SJSA1 (cell line): ENCODE results near the gene CCDC33. TPM values are rescaled to one million over a fixed set of nuclear protein-coding genes. Genes with fewer than 3 reads are reported as not detected.

Experiments used
- DNase-seq, 2 experiments: peaks; one replicate each; pipeline ENCODE4 v3.0.0-alpha.2; 2015 to 2020; ENCODE audit warnings: low spot score in 2 of 2, low read depth in 1 of 2
- H3K27ac ChIP-seq: fragments of 250-450 bp; sonication (Bioruptor Pico); 2 replicates; pipeline ENCODE4 v1.5.1; 2020; ENCODE audit warnings: mild to moderate bottlenecking, moderate library complexity
- H3K27me3 ChIP-seq: fragments of 250-450 bp; sonication (Bioruptor Pico); replicated peaks from 2 replicates; pipeline ENCODE4 v1.5.1; 2020; ENCODE audit warnings: mild to moderate bottlenecking, moderate library complexity
- H3K36me3 ChIP-seq: fragments of 250-450 bp; sonication (Bioruptor Pico); 2 replicates; pipeline ENCODE4 v1.5.1; 2020; ENCODE audit warnings: mild to moderate bottlenecking
- H3K4me1 ChIP-seq: fragments of 250-450 bp; sonication (Bioruptor Pico); replicated peaks from 2 replicates; pipeline ENCODE4 v1.6.1; 2021; ENCODE audit warnings: mild to moderate bottlenecking
- H3K4me3 ChIP-seq: fragments of 250-450 bp; sonication (Bioruptor Pico); 2 replicates; pipeline ENCODE4 v1.5.1; 2020; ENCODE audit warnings: mild to moderate bottlenecking
- H3K9me3 ChIP-seq: fragments of 250-450 bp; sonication (Bioruptor Pico); replicated peaks from 2 replicates; pipeline ENCODE4 v1.5.1; 2020; ENCODE audit warnings: mild to moderate bottlenecking
- total RNA-seq: library from RNA; depleted of rRNA; stranded (reverse); fragments of >200 nt; shearing (Covaris generic); gene quantifications from 2 replicates; pipeline ENCODE4 v1.2.3, GENCODE V29; 2014

The CCDC33 gene
- total RNA-seq, 1 experiment from 2014 or later = not detected

DNA sequence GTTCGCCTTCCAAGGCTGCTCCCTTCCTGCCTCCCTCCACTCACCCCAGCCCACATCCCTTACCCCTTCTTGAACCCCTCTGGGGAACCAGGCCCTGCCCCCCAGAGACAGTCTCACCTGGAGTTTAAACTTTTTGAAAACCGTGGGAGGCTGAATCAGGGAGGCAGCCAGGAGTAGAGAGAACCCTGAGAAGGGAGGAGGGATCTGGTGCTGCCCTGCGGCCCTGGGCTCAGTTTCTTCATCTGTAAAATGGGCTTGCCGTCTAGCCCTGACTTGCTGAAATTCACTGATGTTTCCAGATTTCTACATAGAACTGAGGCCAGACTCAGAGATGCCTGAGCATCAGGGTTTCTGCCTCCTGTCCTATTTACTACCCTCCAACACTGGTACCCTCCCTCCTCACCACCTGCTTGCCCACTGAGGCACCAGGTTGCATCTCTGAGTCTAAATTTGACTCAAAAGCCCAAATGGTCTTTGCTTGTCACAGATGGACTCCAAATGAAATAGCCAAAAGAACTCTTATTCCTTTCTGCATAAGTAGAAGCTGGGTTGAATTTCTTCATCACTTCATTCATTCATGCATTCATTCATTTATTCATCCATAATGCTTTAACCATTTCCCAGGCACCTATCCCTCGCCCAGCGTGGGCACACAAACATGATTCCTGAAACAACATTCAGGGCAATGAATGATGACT, 21.7 kb upstream of the CCDC33 start:
- no peaks in the 10 kb centered on the region for H3K36me3 ChIP-seq
- H3K4me3 ChIP-seq = no peak overlapping the region
- no peaks in the 10 kb centered on the region for H3K9me3 ChIP-seq
- no peak overlapping the region for H3K27ac ChIP-seq
- no peak for DNase-seq
- peaks cover 8% of the 10 kb centered on the region for H3K4me1 ChIP-seq
- no peaks in the 10 kb centered on the region for H3K27me3 ChIP-seq

DNA sequence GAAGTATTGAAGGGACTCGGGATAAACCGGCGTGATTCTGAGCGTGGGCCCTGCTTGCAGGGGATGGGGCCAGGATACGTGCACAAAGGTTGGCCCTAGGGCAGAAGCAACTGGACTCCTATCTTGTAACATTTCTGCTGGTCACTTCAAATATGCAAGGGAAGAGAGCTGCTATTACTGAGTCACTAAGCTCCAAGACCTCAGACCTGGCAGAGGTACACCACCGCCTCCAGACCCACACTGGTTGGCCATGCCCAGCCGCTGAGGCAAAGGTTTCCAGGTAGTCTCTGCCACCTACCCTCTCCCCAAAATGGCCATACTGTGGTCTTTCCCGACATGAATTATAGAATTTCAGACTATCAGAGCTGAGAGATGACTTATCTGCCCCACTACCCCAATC, 20.2 kb upstream of the CCDC33 start:
- Histone ChIP-seq H3K4me1 (peaks cover 8% of the 10 kb centered on the region), H3K27me3 (no peaks in the 10 kb centered on the region), H3K9me3 (no peaks in the 10 kb centered on the region), H3K27ac (no peak overlapping the region), H3K36me3 (no peaks in the 10 kb centered on the region), H3K4me3 (no peak overlapping the region)
- no peak for DNase-seq

DNA sequence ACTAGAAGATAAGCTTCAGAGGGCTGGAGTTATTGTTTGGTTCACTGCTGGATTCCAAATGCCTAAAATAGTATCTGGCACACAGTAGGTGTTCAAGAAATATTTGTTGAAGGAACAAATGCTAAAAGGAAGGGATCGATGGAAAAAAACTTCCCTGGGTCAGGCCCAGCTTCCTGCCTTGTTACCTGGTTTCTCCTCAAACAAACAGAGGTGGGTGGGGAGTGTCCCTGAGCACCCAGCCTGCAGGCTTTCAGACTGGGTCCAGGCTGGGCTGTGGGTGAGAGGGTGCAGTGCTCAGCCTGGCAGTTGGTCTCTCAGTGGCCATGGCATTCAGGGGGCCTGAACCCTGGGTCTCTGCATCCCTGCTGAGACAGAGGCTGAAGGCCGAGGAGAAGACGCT, 19.2 kb upstream of the CCDC33 start:
- Histone ChIP-seq H3K4me1 (peaks cover 8% of the 10 kb centered on the region), H3K27ac (no peak overlapping the region), H3K9me3 (no peaks in the 10 kb centered on the region), H3K27me3 (no peaks in the 10 kb centered on the region), H3K4me3 (no peak overlapping the region), H3K36me3 (no peaks in the 10 kb centered on the region)
- no peak for DNase-seq

GRCh38 chr15:74217907-74218885, 17.9 kb upstream of the CCDC33 start:
- Histone ChIP-seq H3K27me3 (no peaks in the 10 kb centered on the region), H3K4me3 (no peak overlapping the region), H3K9me3 (no peaks in the 10 kb centered on the region), H3K27ac (no peak overlapping the region), H3K36me3 (no peaks in the 10 kb centered on the region), H3K4me1 (peaks cover 8% of the 10 kb centered on the region)
- DNase-seq = no peak

- Histone ChIP-seq H3K36me3 (no peaks in the 10 kb centered on the region), H3K4me1 (no peaks in the 10 kb centered on the region), H3K27ac (no peak overlapping the region), H3K4me3 (no peak overlapping the region), H3K9me3 (no peaks in the 10 kb centered on the region), H3K27me3 (no peaks in the 10 kb centered on the region)
- no peak for DNase-seq
Measured at GRCh38 chr15:74220475-74221248, 15.5 kb upstream of the CCDC33 start.

DNA sequence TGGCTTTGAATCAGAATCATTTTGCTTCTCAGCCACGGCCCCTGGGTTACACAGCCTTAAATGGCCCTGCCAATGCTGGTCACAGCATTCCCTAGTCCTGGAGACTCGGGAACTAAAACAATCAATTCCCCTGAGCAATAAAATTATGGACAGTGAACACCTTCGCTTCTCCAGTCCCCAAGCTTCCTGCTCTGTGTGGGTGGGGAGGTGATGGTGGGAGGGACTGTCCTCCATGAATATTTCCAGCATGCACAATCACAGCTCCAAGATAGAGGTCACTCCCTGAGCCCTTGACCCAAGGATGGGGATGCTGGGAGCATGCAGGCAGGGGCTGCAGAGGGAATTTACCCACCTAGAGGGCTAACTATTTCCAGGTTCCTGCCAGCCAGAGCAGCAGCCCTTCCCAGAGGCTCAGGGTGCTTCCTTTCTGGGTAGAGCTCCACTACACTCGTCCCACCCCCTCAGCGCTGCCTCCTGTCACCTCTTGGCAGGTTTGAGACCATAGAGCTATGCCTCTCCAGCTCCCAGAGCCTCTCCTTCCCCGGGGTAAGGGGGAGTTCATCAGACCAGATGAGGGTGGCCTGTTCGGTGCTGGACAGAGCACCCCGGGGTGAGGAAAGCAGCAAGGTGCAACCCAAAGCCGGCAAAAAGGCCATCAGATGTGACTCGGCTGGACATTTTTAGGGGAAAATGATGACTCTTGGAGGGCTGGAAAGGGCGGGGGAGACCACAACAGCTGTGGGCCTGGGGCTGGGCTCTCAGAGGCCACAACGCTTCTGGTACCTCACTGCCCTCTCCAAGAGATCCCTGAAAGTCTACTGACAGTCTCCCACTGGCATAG, 14.5 kb upstream of the CCDC33 start:
- H3K27me3 ChIP-seq = no peaks in the 10 kb centered on the region
- DNase-seq = no peak
- no peak overlapping the region for H3K4me3 ChIP-seq
- H3K4me1 ChIP-seq = no peaks in the 10 kb centered on the region
- no peaks in the 10 kb centered on the region for H3K36me3 ChIP-seq
- no peaks in the 10 kb centered on the region for H3K9me3 ChIP-seq
- no peak overlapping the region for H3K27ac ChIP-seq

- Histone ChIP-seq H3K4me1 (no peaks in the 10 kb centered on the region), H3K36me3 (no peaks in the 10 kb centered on the region), H3K27ac (no peak overlapping the region), H3K27me3 (no peaks in the 10 kb centered on the region), H3K4me3 (no peak overlapping the region), H3K9me3 (no peaks in the 10 kb centered on the region)
- DNase-seq = no peak
Measured at GRCh38 chr15:74222240-74223119, 13.6 kb upstream of the CCDC33 start.

- Histone ChIP-seq H3K27ac (no peak overlapping the region), H3K9me3 (no peaks in the 10 kb centered on the region), H3K36me3 (no peaks in the 10 kb centered on the region), H3K4me3 (no peak overlapping the region), H3K27me3 (no peaks in the 10 kb centered on the region), H3K4me1 (no peaks in the 10 kb centered on the region)
- no peak for DNase-seq
Measured at GRCh38 chr15:74225928-74226327, 10.2 kb upstream of the CCDC33 start.

DNA sequence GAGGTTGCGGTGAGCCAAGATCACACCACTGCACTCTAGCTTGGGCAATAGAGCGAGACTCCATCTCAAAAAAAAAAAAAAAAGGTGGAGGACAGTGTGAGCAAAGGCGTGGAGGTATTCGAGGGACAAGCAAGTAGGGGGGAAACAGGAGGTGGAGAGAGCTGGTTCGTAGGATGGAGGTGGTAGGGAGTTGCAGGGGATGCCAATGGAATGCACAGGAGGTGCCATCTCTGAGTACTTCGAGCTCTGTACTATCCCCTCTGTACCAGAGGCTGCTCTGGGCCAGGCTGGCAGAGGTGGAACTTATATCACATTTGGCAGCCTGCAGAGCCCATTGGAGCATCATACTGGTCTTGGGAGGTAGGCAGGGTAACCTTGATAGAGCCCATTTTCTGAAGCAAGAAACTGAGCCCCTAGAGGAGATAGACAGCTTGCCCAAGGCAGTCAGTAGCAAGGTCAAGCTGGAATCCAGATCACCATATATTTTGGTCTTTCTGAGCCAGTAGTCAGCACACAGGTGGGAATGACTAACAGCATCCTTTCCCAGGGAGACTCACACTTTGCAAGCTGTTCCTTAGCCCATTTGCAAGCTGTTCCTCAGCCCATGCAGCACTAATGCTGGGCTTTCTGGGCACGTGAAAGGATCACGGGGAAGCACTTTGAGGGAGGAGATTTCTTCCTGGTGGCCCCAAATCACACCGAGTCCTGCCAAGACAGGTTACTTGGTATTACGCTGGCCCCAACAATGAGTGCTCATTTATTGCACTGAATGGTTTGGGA, 9.2 kb upstream of the CCDC33 start:
- Histone ChIP-seq H3K4me3 (no peak overlapping the region), H3K36me3 (no peaks in the 10 kb centered on the region), H3K27ac (no peak overlapping the region), H3K27me3 (no peaks in the 10 kb centered on the region), H3K4me1 (no peaks in the 10 kb centered on the region), H3K9me3 (no peaks in the 10 kb centered on the region)
- DNase-seq = no peak

DNA sequence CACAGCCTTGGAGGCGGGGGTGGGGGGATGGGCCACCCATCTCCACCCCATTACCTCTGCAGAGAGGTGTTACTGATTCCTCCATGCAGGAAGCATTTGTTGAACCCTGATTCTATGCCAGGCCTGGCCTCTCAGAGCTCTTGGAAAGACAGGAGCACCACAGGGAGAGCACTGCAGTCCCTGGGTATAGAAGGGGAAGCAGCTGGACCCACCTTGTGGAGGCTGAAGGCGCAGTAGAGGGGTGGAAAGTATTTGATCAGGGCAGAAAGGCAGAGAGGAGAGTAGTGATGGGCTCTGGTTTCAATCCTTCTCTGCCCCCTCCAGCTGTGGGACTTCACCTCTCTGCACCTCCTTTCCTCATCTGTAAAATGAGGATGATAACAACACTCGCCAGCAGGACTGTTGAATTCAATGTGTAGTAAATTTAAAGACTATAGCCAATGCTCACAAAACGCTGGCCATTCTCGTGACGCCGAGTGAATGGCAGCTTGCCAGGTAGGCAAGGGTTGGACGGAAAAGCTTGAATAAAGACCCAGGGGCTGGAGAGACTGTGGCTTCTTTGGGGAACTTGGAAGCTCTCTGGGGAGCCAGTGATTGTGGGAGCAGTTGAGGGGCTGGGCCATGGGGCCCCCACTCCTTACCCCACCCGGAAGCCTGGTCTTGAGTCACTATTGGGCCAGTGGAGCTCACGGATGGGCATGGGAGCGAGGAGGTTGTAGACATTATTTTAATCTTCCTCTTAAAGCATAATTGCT, 8.0 kb upstream of the CCDC33 start:
- no peak overlapping the region for H3K27ac ChIP-seq
- no peaks in the 10 kb centered on the region for H3K27me3 ChIP-seq
- no peaks in the 10 kb centered on the region for H3K36me3 ChIP-seq
- no peak for DNase-seq
- H3K4me1 ChIP-seq = no peaks in the 10 kb centered on the region
- no peaks in the 10 kb centered on the region for H3K9me3 ChIP-seq
- H3K4me3 ChIP-seq = no peak overlapping the region

- DNase-seq = no peak
Measured at GRCh38 chr15:74228723-74229081, 7.4 kb upstream of the CCDC33 start.

More at GRCh38 chr15:74228723-74229081, 7.4 kb upstream of the CCDC33 start:
- no peak overlapping the region for H3K4me3 ChIP-seq
- H3K27ac ChIP-seq = no peak overlapping the region
- no peaks in the 10 kb centered on the region for H3K27me3 ChIP-seq
- no peaks in the 10 kb centered on the region for H3K4me1 ChIP-seq
- no peaks in the 10 kb centered on the region for H3K9me3 ChIP-seq
- no peaks in the 10 kb centered on the region for H3K36me3 ChIP-seq
